ENCODE measurements around the gene PICK1. TPM values are rescaled to one million over a fixed set of nuclear protein-coding genes. Genes with fewer than 3 reads are reported as not detected.
A peak's percentile ranks its signal among the peaks of the same experiment; 100 is the strongest.

Gene PICK1
- 10 to 100 TPM; 25.5 to 28.0 TPM for total RNA-seq
- polyA plus RNA-seq, result 10 to 100 TPM in 1 of 2 donors, 1 to 10 TPM in 1; 6.5 to 10.2 TPM

DNA sequence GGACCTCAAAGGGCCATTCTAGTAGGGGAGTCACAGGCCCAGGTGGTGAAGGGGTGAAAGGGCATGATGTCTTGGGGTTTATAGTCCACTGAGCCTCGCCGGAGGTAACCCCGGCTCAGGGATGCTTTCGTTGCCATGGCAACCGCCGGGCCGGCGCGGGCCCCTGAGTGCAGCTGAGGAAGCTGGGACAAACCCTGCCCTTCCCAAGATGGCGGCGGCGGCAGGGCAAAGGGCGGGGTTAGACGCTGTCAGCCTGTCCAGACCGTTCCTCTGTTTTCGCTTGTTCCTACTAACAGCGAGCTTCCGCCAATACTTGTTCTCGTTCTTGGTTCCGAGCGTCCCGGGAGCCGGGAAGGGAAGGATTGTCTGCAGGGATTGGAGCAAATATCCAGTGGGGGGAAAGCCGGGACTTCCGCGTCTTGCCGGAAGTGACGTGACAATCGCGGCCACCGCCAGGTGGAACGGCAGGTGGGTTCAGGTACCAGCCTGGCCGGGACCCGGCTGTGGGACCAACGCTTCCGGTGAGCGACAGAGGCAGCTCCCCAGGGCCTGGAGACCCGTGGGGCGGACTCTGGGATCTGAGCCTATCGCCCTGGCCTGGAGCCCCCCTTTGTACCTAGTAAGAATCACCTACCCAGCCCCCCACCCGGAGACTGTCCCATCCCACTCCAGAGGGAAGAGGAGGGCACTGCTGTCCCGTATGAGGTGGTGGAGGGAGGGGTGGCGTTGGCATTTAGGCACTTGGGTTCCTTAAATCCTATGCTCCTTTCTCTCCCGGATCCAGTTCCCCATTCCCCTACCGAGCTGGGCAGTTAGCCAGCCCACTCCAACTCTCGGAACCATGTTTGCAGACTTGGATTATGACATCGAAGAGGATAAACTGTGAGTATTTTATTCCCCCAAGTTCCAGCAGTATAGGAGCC lies at the start of gene PICK1:
TSS of gene PICK1 (plus strand) at position 436 of the 923 bp plus-strand sequence. CDS start at position 842, 406 bp downstream.
- POLR2A ChIA-PET (ENCODE audit: partially characterized antibody), result interaction anchor here (0.5 to 2.2 kb wide), 4 partner anchors 9 to 514 kb away, joined by 3 to 4 read pairs (median 4); no protein-coding TSS in a partner anchor
- H3K36me3 Mint-ChIP-seq, result peaks cover 8 to 28% of the 10 kb centered on the region in 2 donors
- no peaks in the 10 kb centered on the region for H3K9me3 Mint-ChIP-seq
- Histone ChIP-seq H3K36me3 (ENCODE audit: insufficient read depth, low read length) (peaks cover 3% of the 10 kb centered on the region), H3K4me1 (ENCODE audit: insufficient read depth, low read length) (peaks cover 16% of the 10 kb centered on the region), H3K27me3 (ENCODE audit: insufficient read depth, low read length) (no peaks in the 10 kb centered on the region), H3K27ac (ENCODE audit: low read depth, low read length) (peak within 1 kb of the TSS; percentile 69), H3K9me3 (ENCODE audit: control insufficient read depth in 1 of 2, low read length in 2 of 2) (no peaks in the 10 kb centered on the region), H3K4me3 (ENCODE audit: low read length in 2 of 2) (peak within 1 kb of the TSS; percentile 95 to 97)
- DNase-seq, result peak; percentile 83 to 86 (median 85)
- H3K4me3 Mint-ChIP-seq, result peak within 1 kb of the TSS; percentile 94 to 98 (median 98)
- CTCF ChIA-PET (ENCODE audit: partially characterized antibody), result interaction anchor here (1.0 to 1.3 kb wide), 2 partner anchors 43 to 173 kb away, joined by 3 to 5 read pairs; no protein-coding TSS in a partner anchor
- peak within 1 kb of the TSS; percentile 96 to 100 (median 99) for H3K27ac Mint-ChIP-seq
- intact Hi-C loops (cut with micrococcal nuclease), result loop anchor here (1.0 to 10.0 kb wide), 2 partner anchors 173 to 648 kb away; partner anchors contain the start of genes GTPBP1 and JOSD1
- no peaks in the 10 kb centered on the region for H3K27me3 Mint-ChIP-seq
- H3K4me1 Mint-ChIP-seq, result peaks cover 13 to 28% (median 21%) of the 10 kb centered on the region in 4 donors

DNA sequence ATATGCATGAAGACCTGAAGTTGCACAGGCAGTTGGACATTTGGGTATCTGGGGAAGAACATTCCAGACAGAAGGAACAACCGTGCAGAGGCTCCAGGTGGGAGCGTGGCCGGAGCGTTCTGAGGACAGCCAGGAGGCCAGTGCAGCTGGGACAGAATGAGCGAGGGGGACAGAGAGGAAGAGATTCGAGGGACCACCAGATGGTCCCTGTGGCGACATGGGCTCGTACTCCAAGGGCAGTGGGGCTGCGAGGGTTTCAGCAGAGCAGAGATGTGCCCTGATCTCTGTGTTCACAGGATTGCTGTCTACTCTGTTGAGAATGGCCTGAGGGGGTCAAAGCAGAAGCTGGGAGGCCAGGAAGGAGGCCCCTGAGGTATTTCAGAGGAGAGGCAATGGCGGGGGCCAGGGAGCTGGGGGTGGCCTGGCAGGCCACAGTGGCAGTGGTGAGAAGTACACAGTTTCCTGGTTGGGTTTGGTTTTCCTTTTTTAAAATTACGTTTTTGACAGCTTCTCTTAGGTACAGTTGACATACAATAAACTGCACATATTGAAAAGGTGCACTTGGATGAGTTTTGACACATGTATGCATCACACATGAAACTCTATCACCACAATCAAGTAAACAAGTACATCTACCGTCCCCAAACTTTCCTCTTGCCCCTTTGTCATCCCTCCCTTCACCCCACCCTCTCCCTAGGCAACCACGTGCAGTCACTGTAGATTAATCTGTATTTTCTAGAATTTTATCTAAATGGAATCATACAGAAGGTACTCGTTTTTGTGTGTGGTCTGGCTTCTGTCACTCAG lies 48.0 kb upstream of the PICK1 start:
- Histone ChIP-seq H3K4me1 (ENCODE audit: insufficient read depth, low read length) (no peaks in the 10 kb centered on the region), H3K27me3 (ENCODE audit: insufficient read depth, low read length) (no peaks in the 10 kb centered on the region), H3K36me3 (ENCODE audit: insufficient read depth, low read length) (no peaks in the 10 kb centered on the region), H3K9me3 (ENCODE audit: control insufficient read depth in 1 of 2, low read length in 2 of 2) (no peaks in the 10 kb centered on the region), H3K27ac (ENCODE audit: low read depth, low read length) (no peak overlapping the region), H3K4me3 (ENCODE audit: low read length in 2 of 2) (no peak overlapping the region)
- DNase-seq, result no peak
- CTCF ChIA-PET (ENCODE audit: partially characterized antibody), result no interaction called here
- no peak overlapping the region for H3K4me3 Mint-ChIP-seq
- POLR2A ChIA-PET (ENCODE audit: partially characterized antibody), result no interaction called here
- H3K27ac Mint-ChIP-seq, result peak overlapping the region in 2 of 7 donors; percentile 57 to 77
- H3K36me3 Mint-ChIP-seq, result no peaks in the 10 kb centered on the region
- no peaks in the 10 kb centered on the region for H3K27me3 Mint-ChIP-seq
- H3K4me1 Mint-ChIP-seq, result peaks cover 4 to 7% (median 6%) of the 10 kb centered on the region in 4 donors
- intact Hi-C loops (cut with micrococcal nuclease), result no loop called here
- peaks cover 0 to 2% (median 0%) of the 10 kb centered on the region in 8 donors for H3K9me3 Mint-ChIP-seq

GRCh38 chr22:38012604-38013072 lies 44.6 kb upstream of the PICK1 start:
- Mint-ChIP-seq H3K27ac (no peak overlapping the region), H3K9me3 (peaks cover 0 to 2% (median 0%) of the 10 kb centered on the region in 8 donors), H3K27me3 (no peaks in the 10 kb centered on the region), H3K36me3 (no peaks in the 10 kb centered on the region), H3K4me3 (no peak overlapping the region), H3K4me1 (peaks cover 4 to 7% (median 6%) of the 10 kb centered on the region in 4 donors)
- Histone ChIP-seq H3K36me3 (ENCODE audit: insufficient read depth, low read length) (no peaks in the 10 kb centered on the region), H3K27ac (ENCODE audit: low read depth, low read length) (no peak overlapping the region), H3K4me3 (ENCODE audit: low read length in 2 of 2) (no peak overlapping the region), H3K9me3 (ENCODE audit: control insufficient read depth in 1 of 2, low read length in 2 of 2) (no peaks in the 10 kb centered on the region), H3K27me3 (ENCODE audit: insufficient read depth, low read length) (no peaks in the 10 kb centered on the region), H3K4me1 (ENCODE audit: insufficient read depth, low read length) (no peaks in the 10 kb centered on the region)
- intact Hi-C loops (cut with micrococcal nuclease), result no loop called here
- CTCF ChIA-PET (ENCODE audit: partially characterized antibody), result no interaction called here
- no peak for DNase-seq
- POLR2A ChIA-PET (ENCODE audit: partially characterized antibody), result no interaction called here

GRCh38 chr22:38014083-38014482 lies 43.1 kb upstream of the PICK1 start:
- H3K4me1 Mint-ChIP-seq, result peaks cover 1 to 3% (median 2%) of the 10 kb centered on the region in 4 donors
- ChIA-PET POLR2A (ENCODE audit: partially characterized antibody) (no interaction called here), CTCF (ENCODE audit: partially characterized antibody) (interaction anchor here (0.7 kb wide), 1 partner anchor 80 kb away, joined by 3 read pairs; no protein-coding TSS in a partner anchor)
- Histone ChIP-seq H3K27ac (ENCODE audit: low read depth, low read length) (no peak overlapping the region), H3K4me3 (ENCODE audit: low read length in 2 of 2) (no peak overlapping the region), H3K27me3 (ENCODE audit: insufficient read depth, low read length) (no peaks in the 10 kb centered on the region), H3K36me3 (ENCODE audit: insufficient read depth, low read length) (no peaks in the 10 kb centered on the region), H3K9me3 (ENCODE audit: control insufficient read depth in 1 of 2, low read length in 2 of 2) (no peaks in the 10 kb centered on the region), H3K4me1 (ENCODE audit: insufficient read depth, low read length) (no peaks in the 10 kb centered on the region)
- H3K36me3 Mint-ChIP-seq, result no peaks in the 10 kb centered on the region
- intact Hi-C loops (cut with micrococcal nuclease), result no loop called here
- H3K9me3 Mint-ChIP-seq, result peaks cover 0 to 2% (median 0%) of the 10 kb centered on the region in 8 donors
- no peak overlapping the region for H3K4me3 Mint-ChIP-seq
- DNase-seq, result no peak
- H3K27me3 Mint-ChIP-seq, result no peaks in the 10 kb centered on the region
- H3K27ac Mint-ChIP-seq, result no peak overlapping the region

GRCh38 chr22:38016182-38017151 lies 40.7 kb upstream of the PICK1 start:
- Mint-ChIP-seq H3K27ac (peak overlapping the region in 1 of 7 donors; percentile 57), H3K4me3 (no peak overlapping the region), H3K9me3 (peaks cover 0 to 2% (median 0%) of the 10 kb centered on the region in 8 donors), H3K4me1 (no peaks in the 10 kb centered on the region), H3K36me3 (no peaks in the 10 kb centered on the region), H3K27me3 (no peaks in the 10 kb centered on the region)
- intact Hi-C loops (cut with micrococcal nuclease), result no loop called here
- no peak overlapping the region for H3K27ac ChIP-seq (ENCODE audit: low read depth, low read length)
- no peaks in the 10 kb centered on the region for H3K4me1 ChIP-seq (ENCODE audit: insufficient read depth, low read length)
- no peak for DNase-seq
- POLR2A ChIA-PET (ENCODE audit: partially characterized antibody), result no interaction called here
- no peaks in the 10 kb centered on the region for H3K9me3 ChIP-seq (ENCODE audit: control insufficient read depth in 1 of 2, low read length in 2 of 2)
- H3K27me3 ChIP-seq (ENCODE audit: insufficient read depth, low read length), result no peaks in the 10 kb centered on the region
- CTCF ChIA-PET (ENCODE audit: partially characterized antibody), result no interaction called here
- no peak overlapping the region for H3K4me3 ChIP-seq (ENCODE audit: low read length in 2 of 2)
- no peaks in the 10 kb centered on the region for H3K36me3 ChIP-seq (ENCODE audit: insufficient read depth, low read length)

DNA sequence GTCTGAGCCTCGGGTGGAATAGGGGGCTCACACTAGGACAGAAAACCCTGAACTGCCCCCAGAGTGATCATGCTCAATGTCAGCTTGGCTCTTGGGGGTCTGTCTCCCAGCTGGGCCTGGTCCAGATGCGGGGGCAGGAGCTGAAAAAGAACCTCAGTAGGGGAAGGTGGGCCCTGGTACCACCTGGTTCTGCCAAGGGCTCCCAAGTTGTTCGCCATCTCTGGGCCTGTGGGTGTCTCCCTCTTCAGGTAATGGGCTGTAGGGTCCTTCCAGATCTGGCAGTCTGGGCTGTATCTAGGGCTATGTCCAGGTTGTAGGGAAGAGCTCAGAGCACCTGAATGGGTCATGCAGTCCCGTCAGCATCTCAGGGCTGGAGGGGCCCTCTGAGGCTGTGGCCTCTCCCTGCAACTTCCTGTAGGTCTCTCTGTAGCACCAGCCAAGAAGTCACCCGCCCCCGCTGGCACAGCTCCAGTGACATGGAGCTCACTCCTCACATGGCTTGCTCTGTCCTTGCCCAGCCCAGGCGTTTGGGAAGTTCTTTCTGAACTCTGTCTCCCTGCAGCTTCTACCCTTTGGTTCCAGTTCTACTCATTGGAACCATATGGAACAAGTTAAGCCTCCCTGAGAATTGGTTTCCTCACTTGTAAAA lies 39.8 kb upstream of the PICK1 start:
- H3K4me3 ChIP-seq (ENCODE audit: low read length in 2 of 2), result no peak overlapping the region
- H3K9me3 ChIP-seq (ENCODE audit: control insufficient read depth in 1 of 2, low read length in 2 of 2), result no peaks in the 10 kb centered on the region
- no peaks in the 10 kb centered on the region for H3K36me3 Mint-ChIP-seq
- no peak overlapping the region for H3K27ac ChIP-seq (ENCODE audit: low read depth, low read length)
- no peaks in the 10 kb centered on the region for H3K27me3 ChIP-seq (ENCODE audit: insufficient read depth, low read length)
- no peak overlapping the region for H3K27ac Mint-ChIP-seq
- H3K27me3 Mint-ChIP-seq, result no peaks in the 10 kb centered on the region
- intact Hi-C loops (cut with micrococcal nuclease), result no loop called here
- no peaks in the 10 kb centered on the region for H3K4me1 ChIP-seq (ENCODE audit: insufficient read depth, low read length)
- H3K4me1 Mint-ChIP-seq, result no peaks in the 10 kb centered on the region
- DNase-seq, result no peak
- peaks cover 0 to 2% (median 0%) of the 10 kb centered on the region in 8 donors for H3K9me3 Mint-ChIP-seq
- H3K36me3 ChIP-seq (ENCODE audit: insufficient read depth, low read length), result no peaks in the 10 kb centered on the region
- POLR2A ChIA-PET (ENCODE audit: partially characterized antibody), result no interaction called here
- CTCF ChIA-PET (ENCODE audit: partially characterized antibody), result no interaction called here
- no peak overlapping the region for H3K4me3 Mint-ChIP-seq

Measured in CD4-positive, alpha-beta memory T cell (primary cell).